T47D (cell line): ENCODE results near the gene ZFAND4.
"Not testable (repeated sequence)": the region's sequence is repeated elsewhere in the genome, so short reads cannot be mapped to it uniquely, and the experiment has no call there.

Source experiments
- DNase-seq, 2 experiments: peaks; one replicate each; pipeline versions ENCODE4 v3.0.0 to v3.0.0-alpha.2; 2011 to 2012; ENCODE audit warnings: low read depth in 1 of 2, low spot score in 1 of 2
- JUND ChIP-seq: IDR thresholded peaks from 2 replicates; pipeline ENCODE4 v1.6.1; 2012; ENCODE audit warnings: low read depth
- in situ Hi-C: cut with HindIII; loops from 2 replicates; pipeline ENCODE4 v1.10.0; 2016; ENCODE audit warnings: low sequenced_read_pairs, low pct_unique_long_range_greater_than_20kb

Gene ZFAND4

DNA sequence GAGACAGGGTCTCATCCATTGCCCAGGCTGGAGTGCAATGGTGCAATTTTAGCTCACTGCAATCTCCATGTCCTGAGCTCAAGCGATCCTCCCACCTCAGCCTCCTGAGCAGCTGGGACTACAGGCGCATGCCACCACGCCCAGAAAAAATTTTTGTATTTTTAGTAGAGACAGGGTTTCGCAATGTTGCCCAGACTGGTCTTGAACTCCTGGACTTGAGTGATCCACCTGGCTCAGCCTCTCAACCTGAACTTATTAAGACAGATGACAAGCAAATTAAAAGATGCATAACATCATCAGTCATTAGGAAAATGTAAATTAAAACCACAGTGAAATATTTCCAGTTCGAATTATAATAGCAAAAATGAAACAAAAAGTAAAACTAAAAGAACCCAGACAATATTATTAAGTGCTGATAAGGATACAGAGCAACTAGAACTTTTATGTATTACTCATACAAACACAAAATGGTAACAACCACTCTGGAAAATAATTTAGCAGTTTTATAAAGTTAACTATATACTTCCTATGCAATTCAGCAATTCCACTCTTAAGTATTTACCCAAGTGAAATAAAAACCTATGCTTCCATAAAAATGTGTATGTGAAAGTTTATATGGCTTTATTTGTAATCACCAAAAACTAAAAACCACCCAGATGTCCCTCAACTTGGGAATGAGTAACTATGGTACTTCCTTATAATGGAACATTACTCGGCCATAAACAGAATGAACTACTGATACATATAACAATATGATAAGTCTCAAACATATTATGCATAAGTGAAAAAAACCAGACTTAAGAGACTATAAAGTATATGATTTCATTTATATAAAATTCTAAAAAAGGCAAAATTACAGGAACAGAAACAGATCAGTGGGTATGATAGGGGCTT is 15.3 kb downstream of the ZFAND4 start:
- in situ Hi-C loops, result no loop called here
- DNase-seq, result no peak
- TF ChIP-seq JUND, result no peak

DNA sequence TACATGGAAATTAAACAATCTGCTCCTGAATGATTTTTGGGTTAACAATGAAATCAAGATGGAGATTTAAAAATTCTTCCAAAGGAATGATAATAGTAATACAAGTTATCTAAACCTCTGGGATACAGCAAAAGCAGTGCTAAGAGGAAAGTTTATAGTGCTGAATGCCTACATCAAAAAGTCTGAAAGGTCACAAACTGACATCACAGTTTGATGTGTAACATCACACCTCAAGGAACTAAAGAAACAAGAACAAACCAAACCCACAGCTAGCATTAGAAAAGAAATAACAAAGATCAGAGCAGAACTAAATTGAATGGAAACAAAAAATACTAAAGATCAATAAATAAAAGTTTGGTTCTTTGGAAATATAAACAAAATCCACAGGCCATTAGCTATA is 17.4 kb downstream of the ZFAND4 start:
- TF ChIP-seq JUND, result no peak
- in situ Hi-C loops, result no loop called here
- no peak for DNase-seq

DNA sequence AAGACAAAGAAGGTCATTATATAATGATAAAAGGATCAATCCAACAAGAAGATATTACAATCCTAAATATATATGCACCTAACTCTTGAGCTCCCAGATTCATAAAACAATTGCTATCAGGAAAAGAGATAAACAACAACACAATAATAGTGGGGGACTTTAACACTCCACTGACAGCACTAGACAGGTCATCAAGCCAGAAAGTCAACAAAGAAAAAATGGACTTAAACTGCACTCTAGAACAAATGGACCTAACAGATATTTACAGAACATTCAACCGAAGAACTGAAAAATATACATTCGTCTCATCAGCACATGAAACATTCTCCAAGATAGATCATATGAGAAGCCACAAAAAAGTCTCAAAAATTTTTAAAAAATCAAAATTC is 17.8 kb downstream of the ZFAND4 start:
- in situ Hi-C loops, DNase-seq: not testable (repeated sequence)

DNA sequence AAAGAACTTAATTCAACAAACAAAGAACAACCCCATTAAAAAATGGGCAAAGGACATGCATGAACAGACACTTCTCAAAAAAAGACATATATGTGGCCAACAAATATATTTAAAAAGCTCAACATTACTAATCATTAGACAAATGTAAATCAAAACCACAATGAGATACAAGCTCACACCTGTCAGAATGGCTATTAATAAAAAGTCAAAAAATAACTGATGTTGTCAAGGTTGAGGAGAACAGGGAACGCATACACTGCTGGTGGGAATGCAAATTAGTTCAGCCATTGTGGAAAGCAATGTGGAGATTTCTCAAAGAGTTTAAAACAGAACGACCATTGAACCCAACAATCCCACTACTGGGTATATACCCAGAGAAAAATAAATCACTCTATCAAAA is 19.1 kb downstream of the ZFAND4 start:
- no peak for DNase-seq
- no peak for TF ChIP-seq JUND
- in situ Hi-C loops, result no loop called here

DNA sequence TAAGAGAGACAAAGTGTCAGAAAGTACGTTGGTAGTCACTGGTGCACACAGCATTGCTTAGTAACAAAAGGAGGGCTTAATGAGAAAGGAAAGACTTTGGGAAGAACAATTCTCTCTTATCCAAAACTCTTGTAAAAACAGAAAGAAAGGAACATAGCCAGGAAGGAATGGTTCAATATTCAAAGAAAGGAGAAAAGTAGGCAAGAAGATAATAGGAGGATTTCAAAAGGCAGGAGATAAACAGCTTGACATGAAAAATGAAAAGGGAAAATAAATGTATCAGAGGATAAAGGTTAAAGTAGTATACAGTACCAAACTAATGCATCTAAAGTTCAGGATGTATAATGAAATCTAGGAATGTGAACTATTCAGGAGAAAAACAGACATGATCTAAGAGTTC is 20.1 kb downstream of the ZFAND4 start:
- in situ Hi-C loops, result no loop called here
- TF ChIP-seq JUND, result no peak
- DNase-seq, result no peak

DNA sequence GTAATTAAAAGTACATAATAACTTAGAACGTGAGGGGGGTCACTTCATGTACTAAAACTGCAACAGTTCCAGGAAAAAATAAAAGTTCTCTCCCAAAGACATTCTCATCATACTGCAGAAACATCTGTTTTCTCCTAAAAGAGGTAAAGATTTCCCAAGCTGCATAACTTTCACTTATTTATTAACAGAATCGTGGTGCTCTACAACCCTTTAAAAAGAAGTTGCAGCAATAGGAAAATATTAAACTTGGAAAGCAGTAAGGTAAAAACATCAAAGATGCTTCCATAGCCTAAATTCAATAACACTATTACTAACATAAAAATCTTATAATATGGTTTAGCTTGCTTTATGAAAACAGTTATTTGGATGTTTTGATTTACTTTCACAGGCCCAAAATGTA is 23.3 kb downstream of the ZFAND4 start:
- in situ Hi-C loops, result no loop called here
- TF ChIP-seq JUND, result no peak
- DNase-seq, result no peak

DNA sequence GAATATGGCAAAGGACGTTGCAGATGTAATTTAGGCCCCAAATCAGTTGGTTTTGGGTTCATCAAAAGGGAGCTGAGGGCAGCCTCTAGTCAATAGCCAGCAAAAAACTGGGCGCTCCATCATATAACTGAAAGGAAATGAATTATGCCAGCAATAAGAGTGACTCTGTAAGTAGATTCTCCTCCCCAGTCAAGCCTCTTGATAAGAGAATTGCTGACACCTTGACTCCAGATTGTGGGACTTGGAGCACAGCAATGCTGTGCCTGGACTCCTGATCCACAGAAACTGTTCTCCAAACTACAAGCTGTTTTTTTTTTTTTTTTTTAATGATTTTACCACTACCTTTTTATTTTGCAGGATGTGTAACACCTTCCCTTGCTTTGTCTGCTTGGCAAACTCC is 25.5 kb downstream of the ZFAND4 start:
- DNase-seq, result no peak
- in situ Hi-C loops, result no loop called here
- no peak for TF ChIP-seq JUND

DNA sequence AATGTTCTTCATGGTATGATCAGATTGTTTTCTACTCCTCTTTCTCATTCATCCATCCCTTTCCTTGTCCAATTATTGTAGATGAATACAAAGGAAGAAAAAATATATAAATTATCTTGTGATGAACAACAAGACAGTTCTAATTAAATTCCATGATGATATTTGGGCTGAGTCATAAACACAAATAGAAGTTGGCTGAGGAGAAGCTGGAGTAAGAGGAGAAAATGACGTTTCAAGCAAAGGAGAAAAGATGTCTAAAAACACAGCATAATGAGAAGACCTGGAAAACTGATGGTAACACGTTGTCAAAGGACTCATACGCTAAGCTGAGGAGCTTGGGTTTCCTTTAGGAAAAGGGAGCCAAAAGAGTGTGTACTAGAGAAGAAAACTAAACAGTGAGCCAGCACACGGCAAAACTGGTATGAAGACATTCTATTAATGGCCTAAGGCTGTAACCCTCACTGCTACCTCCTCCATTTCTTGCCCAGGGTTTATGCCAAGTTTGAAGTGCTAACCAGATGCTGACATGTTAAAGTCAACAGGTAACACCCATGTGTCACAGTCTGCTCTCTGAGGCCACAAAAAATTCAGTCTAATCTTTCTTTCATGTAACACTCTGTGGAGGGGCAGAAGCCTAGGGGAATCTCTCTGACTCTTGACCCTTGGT is 26.1 kb downstream of the ZFAND4 start:
- TF ChIP-seq JUND, result no peak
- DNase-seq, result peak; percentile 19 to 82
- in situ Hi-C loops, result no loop called here

DNA sequence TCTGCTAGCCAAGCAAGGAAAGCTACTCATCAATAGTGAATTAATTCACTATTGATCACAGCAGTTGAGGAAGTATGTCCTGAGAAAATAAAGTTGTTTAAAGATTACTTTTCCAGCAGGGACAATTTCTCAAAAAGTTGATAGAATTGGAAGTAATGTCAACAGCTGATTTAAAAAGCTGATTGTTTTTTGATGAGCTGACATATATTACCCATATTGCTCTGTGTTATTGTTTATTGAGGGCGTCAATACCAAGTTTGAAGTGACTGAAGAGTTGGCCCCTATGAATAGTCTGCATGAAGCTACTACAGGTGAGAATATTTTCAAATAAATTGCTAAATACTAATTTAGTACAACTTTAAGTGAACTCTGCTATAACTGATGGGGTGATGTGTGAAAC is 28.0 kb downstream of the ZFAND4 start:
- no peak for DNase-seq
- no peak for TF ChIP-seq JUND
- in situ Hi-C loops, result no loop called here

DNA sequence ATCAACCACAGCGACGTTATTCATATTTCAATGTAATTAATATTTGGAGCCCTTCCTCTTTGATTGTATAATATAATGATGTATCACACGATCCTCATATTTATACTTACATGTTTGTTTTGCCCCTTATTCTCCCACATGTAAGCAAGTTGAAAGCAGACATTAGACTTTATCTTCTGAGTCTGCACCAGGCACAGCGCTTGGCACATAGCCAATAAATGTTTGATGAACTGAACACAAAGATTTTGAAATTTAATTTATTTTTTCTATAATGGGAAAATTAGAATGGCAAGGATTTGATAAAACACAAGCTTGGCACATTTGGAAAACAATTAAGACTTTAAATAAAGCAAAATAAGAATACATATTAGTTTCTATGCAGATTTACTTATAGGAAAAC is 31.6 kb downstream of the ZFAND4 start:
- in situ Hi-C loops, result no loop called here
- no peak for TF ChIP-seq JUND
- no peak for DNase-seq

DNA sequence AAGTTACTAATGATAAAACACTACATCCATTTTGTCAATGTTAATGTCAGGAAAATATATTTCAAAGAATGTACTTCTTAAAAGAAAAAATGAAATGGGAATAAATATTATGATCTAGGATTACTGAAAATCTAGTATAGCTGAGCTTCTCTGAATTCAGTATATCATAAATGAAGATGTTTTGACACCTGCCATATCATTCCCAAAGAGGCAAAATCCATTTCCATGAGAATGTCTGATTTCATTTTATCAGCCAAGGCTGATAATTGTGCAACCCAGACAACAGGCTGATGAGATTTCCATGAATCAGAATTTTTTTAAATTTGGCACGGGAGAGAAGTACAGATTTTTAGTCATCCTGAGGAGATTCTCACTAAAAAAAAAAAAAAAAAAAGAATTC is 32.5 kb downstream of the ZFAND4 start:
- in situ Hi-C loops, result no loop called here
- DNase-seq, result no peak
- TF ChIP-seq JUND, result no peak

DNA sequence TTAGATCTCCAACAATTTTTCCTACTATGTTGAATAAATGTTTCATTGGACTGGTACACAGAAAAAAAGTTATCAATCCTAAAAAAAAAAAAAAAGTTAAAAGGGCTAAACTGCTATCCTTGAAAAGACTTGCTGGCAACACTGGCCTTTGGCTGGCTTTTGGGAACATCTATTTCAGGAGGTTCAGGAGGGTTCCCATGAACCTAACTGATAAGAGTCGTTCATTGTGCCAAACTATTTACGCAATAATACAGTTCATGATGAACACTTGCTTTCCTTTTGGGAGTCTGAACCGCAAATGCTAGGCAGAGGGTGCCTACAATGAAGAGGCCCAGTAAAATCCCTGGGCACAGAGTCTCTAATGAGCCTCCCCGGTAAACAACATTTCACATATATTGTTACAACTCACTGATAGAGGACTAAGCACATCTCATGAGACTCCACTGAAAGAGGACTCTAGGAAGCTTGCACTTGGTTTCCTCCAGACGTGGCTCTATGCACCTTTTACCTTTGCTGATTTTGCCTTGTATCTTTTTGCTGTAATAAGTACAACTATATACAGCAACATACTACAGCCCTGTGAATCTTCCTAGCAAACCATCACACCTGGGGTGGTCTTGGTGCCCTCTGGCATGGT is 45.0 kb downstream of the ZFAND4 start:
- DNase-seq, result no peak
- no peak for TF ChIP-seq JUND
- in situ Hi-C loops, result no loop called here

DNA sequence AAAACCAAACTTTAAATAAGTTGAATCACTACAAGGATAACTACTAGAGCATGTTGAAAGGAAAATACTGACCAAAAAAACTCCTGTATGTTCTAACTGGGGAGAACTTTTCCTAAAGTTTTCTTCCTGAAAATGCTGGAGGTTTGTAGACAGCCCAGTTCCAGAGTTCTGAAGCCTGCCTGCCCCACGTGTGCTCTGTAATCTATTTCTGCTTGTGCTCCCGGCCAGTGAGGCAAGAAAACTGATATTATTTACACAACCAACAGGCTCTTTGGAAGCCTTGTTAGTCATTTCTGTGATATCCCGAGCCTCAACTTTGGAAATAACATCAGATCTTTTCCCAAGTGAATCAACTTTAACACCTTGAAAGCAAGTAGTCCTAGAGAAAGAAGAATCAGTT is 46.7 kb downstream of the ZFAND4 start:
- DNase-seq, result peak in 1 of 2 experiments; percentile 7
- in situ Hi-C loops, result no loop called here
- TF ChIP-seq JUND, result no peak
